ENCODE results near the gene FLT3.
A peak's percentile ranks its signal among the peaks of the same experiment; 100 is the strongest.

Gene FLT3

DNA sequence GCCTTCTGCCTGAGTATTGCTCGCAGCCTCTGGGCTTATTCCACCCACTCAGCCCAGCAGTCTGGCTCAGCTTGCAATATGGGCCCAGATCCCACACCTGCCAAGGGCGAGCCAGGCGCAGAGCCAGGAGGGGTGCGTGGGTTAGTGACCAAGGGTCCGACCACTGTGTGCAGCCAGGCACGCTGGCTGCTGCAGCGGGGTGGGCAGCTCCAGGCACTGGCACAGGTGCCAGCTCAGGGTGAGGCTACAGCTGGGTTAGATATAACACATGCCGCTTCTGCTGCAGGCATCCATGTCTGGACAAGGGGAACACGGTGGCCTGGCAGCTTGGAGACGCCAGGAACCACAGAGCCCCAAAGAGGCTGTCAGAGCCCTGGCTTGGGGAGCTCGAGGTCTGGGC, 99.3 kb downstream of the FLT3 start:
- DNase-seq: no peak

GRCh38 chr13:28000567-28000966, 99.8 kb downstream of the FLT3 start:
- no peak for DNase-seq

DNA sequence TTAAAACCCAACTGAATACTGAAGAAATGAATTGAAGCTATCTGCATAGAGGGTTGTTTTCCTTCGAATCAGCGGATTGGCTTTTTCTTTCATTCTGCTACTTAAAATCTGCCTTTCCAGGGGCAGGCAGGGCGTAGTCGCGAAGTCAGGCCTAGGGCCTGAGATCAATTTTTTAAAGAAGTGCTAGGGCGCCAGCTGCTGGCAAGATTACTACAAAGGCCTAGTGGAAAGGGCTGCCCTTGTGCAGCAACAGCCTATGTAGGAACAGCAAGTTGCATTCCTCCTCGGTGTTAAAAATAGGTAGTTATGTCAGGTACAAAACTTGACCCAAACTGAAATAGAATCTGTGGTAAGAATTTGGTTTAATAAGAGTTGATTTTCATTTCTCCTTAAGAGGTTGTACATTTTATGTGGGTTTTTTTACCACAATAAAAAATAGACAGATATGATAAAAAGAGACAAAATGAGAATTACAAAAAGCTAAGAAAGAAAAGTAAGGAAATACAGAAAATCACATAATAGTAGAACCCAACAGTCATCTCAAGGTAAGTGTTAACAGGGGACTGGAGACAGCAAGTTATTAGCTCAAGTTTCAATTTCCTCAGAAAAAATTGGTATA, 102.4 kb downstream of the FLT3 start:
- peak; percentile 30 for DNase-seq

GRCh38 chr13:27991881-27992280, 108.5 kb downstream of the FLT3 start:
- DNase-seq: no peak

DNA sequence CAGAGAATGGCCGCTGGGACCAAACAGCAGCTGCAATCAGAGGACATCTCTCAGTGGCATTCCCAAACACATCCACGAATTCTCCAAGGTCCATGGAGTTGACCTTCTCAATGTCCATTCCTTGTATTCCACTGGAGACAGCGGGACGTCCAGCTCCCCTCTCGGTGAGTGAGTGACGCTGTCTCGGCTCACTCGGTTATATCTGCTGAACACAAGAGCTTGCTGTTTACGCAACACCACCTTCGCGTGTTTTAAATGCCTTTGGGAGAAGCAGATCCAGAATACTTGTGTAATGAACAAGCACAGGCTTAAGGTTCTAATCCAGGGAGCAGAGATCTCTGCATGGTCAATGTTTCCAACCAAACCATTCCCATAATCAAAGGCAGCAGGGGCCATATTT, 111.9 kb downstream of the FLT3 start, which contains the start of gene URAD:
TSS of gene URAD (minus strand) at position 174 of the 400 bp plus-strand sequence. CDS start at position 118, 56 bp downstream.
- DNase-seq: no peak

DNA sequence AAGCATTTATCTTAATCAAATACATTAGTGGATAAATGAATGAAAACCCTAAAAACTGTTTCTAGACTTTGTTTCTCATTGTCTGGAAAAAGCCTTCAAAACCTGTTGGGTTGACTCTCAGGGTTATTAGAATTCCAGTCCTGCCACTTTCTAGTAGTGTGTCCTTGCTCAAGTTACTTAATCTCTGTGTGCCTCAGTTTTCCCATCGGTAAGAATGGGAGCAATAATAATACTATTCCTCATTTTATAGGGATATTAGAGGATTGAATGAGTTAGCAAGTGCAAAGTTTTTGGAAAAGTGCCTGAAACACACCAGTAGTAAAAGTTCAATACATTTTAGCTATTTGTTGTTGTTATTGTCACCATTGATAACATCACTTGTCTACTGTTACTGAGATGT, 114.8 kb downstream of the FLT3 start:
- DNase-seq: no peak

- no peak for DNase-seq
Measured at GRCh38 chr13:27982361-27982760, 118.0 kb downstream of the FLT3 start.

DNA sequence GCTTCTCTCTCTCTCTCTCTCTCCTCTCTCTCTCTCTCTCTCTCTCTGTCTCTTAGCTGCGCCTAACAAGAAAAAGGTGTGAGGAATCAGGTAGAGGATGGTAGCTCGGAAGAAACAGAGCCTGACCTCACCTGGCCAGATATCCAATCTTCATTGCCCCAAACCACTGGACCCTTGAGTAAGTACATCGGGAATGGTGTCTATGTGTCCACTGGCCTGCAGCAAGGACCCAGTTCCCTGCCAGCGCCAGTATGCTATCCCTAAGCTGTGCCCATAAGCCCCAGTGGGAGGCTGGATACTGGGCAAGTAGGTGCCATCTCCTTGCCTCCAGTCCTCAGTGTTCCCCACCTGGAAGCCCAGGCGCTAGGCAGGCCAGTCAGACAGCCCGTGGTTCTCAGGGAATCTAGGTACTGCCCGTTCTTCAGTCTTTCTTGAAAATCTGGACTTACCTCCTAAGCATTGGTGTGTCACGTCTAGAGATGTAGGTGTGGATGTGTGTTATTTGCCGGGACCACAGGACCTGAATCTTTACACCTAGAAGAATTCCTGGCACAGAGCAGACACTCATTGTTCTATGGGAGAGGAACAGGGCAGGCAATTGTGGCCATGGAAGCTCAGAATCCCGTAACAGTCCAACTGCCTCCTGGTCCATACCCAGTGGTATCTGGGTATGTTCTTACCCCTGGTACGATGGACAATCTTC, 119.2 kb downstream of the FLT3 start:
- no peak for DNase-seq

- DNase-seq: no peak
Measured at GRCh38 chr13:27980280-27980998, 119.9 kb downstream of the FLT3 start.

GRCh38 chr13:27979765-27980279, 120.6 kb downstream of the FLT3 start:
- no peak for DNase-seq

DNA sequence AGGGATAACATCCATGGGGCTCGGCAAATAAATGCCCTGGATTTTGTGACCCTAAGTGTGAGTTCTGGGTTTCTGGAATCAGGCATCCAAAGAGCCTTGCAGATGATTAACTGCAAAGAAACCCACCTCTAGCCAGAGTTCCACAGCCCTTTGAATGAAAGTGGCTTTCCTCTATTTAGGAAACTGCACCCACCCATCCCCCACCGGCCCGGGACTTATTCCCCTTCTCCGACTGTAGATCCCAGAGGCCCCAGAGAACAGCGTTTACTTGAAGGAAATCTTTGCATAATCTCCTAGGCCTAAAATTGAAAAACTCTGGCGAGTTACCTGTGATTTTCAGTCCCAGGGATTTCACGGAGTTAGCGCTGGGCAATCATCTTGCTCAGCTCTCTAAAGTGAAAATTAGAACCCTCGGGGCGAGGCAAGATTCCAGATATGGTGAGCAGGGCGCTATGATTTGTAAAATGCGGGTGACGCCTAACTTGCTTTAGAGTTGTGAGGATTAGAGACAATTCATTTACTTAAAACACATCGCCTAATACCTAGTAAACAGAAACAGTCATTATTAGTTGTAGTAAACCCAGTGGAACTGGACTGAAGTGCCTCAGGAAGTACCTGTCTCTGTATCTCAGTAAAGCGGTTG, 121.3 kb downstream of the FLT3 start:
- no peak for DNase-seq

DNA sequence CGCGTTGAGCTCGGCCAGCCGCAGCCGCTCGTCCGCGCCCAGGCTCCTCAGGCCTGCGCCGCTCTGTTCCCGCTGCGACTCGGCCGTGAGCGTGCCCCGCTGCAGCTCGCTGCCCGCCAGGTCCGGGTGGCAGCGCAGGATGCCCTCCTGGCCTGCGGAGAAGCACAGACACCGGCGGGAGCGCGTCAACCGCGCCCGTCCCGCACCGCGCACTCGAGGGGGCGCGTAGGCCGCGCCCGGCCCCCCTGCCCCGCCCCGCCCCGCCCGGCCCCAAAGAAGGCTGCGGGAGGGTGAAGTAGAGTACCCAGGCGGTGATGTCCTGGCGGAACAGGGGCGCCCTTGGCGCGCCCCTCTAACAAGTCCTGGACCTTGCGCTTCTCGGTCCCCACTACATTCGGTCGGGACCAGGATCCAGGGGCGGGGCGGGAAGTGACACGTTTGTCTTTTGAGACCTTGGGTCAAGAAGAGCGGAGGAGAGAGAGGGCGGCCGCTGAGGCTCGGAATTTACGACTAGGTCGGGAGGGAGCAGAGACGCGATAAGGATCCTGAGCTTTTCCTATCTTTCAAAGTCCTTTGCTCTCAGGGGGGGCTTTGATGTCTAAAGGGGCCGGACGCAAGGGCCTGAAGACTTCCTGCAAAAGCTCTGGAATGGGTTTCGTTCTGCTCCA, 121.9 kb downstream of the FLT3 start:
- no peak for DNase-seq

DNA sequence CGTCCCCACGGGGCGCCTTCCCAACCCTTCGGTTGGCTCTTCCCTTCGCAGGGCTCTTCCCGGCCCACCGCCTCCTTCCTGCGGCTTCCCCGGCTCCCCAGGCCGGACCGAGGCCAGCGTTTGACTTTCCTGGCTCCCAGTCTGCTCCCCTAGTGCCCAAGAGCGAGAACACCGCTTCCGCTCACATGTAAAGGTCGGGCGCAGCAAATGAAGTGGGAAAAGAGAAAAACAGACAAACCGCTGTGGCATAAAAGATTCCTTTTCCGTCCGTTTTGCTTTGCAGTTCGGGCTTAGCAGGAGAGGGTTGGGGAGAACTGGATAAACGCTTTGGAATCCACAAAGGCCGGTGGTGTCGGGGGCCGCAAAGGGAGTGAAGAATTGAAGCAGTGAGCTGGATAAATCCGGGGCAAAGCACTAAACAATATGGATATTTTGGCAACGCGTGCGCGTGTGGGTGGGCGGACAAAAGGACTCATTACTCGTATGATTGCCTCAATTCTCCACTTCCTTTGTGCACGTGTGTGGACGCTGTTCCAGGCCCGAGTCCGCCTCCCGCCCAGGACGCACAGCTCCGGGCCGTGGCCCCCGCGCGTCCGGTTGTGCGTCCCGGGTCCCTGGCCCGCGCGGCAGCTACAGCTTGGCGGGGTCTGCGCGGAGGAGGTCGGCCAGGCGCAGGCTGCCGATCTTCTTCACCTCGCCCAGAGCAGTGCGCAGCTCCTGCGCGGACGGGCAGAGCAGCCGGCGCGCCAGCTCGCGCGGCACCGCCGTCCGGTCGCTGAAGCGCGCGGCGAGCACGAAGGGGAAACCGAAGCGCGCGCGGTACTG, 122.7 kb downstream of the FLT3 start:
- no peak for DNase-seq

GRCh38 chr13:27976362-27977091, 123.8 kb downstream of the FLT3 start:
- DNase-seq: no peak

- DNase-seq: no peak
Measured at GRCh38 chr13:27975564-27976361, 124.6 kb downstream of the FLT3 start.

GRCh38 chr13:27973961-27974662, 126.3 kb downstream of the FLT3 start:
- DNase-seq: no peak

GRCh38 chr13:27973291-27973690, 127.1 kb downstream of the FLT3 start:
- DNase-seq: no peak

GRCh38 chr13:27972478-27972820, 127.9 kb downstream of the FLT3 start:
- no peak for DNase-seq

DNA sequence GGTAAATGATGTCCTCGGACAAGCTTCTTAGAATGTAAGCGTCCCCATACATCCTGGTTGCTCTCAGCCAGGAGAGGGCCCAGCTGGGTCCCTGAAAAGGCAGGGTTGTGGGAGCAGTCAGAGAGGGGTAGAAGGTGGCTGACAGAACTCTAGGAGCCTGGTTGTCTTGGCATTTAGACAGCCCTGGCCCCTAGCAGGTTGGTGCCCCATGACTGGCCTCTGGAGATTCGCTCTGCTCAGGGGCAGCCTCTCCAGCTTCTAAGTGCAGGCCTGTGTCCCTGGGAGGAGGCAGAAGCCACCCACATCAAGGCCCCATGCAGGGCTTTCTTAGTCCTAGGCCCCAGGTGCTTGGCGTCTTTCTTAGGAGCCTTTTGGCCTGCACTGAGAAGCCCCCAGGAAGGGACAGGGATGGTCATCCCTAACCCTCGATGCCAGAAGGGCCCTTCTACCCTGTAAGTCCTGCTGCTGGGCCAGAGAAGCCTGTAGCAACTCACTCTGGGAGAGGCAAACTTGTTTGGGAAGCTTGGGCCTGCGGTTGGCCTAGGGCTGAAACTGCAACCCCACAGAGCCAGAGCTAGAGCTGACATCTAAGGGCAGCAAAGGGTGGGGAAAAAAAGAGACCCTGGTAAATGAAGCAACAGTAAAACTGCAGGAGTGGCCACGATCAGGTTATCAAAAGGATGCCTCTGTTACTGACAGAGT, 128.4 kb downstream of the FLT3 start:
- DNase-seq: no peak
